ENCODE measurements around the gene CELA3B.

DNA sequence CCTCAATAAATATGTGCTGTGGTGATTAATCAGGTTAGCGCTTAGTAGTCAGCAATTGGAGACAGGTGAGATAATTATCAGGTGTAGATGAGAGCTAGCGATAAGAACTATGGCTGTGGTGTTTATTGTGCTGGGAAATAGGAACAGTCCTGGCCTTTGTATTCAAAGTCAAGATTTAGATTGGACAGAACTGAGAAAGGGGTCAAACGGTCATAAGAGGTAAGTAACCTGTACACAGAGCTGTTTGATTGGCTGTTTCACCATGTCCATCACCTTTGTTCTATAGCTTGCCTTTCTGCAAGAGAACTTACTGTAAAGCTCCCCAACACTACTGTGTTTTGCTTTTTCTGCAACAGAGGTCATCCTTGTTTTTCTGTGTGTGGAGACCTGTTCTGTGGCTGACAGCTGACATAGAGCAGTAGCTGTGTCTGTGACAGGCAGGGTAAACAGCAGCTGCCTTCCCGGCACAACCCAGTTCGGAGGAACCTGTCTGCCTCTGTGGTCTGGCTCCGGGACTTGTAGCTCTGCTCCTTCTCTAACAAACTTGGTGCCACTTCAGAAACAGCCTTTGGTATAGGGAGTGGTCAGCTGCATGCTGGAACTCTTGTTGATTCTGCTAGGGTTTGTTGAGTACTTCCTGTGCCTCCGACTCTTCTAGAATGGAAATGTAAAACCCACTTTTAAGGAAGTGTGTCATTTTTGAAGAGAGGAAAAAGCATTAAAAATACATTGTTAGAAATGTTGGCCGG is 54.6 kb downstream of the CELA3B start:
- no peak for TF ChIP-seq EZH2 (IDR thresholded peaks at IDR 0.05; ENCODE audit: borderline replicate concordance, low read depth, low read length, poor library complexity, severe bottlenecking)
- TF ChIP-seq, protein P1, sequence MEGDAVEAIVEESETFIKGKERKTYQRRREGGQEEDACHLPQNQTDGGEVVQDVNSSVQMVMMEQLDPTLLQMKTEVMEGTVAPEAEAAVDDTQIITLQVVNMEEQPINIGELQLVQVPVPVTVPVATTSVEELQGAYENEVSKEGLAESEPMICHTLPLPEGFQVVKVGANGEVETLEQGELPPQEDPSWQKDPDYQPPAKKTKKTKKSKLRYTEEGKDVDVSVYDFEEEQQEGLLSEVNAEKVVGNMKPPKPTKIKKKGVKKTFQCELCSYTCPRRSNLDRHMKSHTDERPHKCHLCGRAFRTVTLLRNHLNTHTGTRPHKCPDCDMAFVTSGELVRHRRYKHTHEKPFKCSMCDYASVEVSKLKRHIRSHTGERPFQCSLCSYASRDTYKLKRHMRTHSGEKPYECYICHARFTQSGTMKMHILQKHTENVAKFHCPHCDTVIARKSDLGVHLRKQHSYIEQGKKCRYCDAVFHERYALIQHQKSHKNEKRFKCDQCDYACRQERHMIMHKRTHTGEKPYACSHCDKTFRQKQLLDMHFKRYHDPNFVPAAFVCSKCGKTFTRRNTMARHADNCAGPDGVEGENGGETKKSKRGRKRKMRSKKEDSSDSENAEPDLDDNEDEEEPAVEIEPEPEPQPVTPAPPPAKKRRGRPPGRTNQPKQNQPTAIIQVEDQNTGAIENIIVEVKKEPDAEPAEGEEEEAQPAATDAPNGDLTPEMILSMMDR (conservative IDR thresholded peaks at IDR 0.05; ENCODE audit: low read depth, low read length): no peak

All from A673 (cell line).